ENCODE data around the gene KRT7. TPM values are rescaled to one million over a fixed set of nuclear protein-coding genes. Genes with fewer than 3 reads are reported as not detected.
"Not testable (repeated sequence)": the region's sequence is repeated elsewhere in the genome, so short reads cannot be mapped to it uniquely, and the experiment has no call there.

Gene KRT7
- total and polyA plus RNA-seq, 7 experiments from 2014 or later: 36.1 TPM; not detected in 6

- no peak overlapping the region for H3K4me3 Mint-ChIP-seq
These were observed 23.5 kb downstream of the KRT7 start for GRCh38 chr12:52256584-52256935.

GRCh38 chr12:52257074-52257551 lies 24.1 kb downstream of the KRT7 start:
- Mint-ChIP-seq H3K36me3 (peaks cover 0 to 34% (median 0%) of the 10 kb centered on the region in 5 donors), H3K27ac (no peak overlapping the region), H3K4me3 (no peak overlapping the region), H3K9me3 (peaks cover 0 to 2% (median 0%) of the 10 kb centered on the region in 11 donors), H3K27me3 (peaks cover 51 to 74% (median 62%) of the 10 kb centered on the region in 5 donors), H3K4me1 (peaks cover 0 to 52% (median 9%) of the 10 kb centered on the region in 7 donors)
- H3K27me3 ChIP-seq (ENCODE audit: control insufficient read depth in 2 of 2, insufficient read depth in 2 of 2, low read length in 2 of 2): peaks cover 0 to 2% of the 10 kb centered on the region in 2 donors
- H3K4me1 ChIP-seq (ENCODE audit: control insufficient read depth in 2 of 2, insufficient read depth in 2 of 2, low read length in 2 of 2): no peaks in the 10 kb centered on the region
- H3K36me3 ChIP-seq (ENCODE audit: control insufficient read depth in 2 of 3, insufficient read depth in 3 of 3, low read length in 3 of 3): no peaks in the 10 kb centered on the region
- H3K4me3 ChIP-seq (ENCODE audit: low read length): no peak overlapping the region
- H3K27ac ChIP-seq (ENCODE audit: low read depth, low read length): no peak overlapping the region
- intact Hi-C loops (cut with micrococcal nuclease): no loop called here
- ATAC-seq (peak; percentile 42), DNase-seq (no peak)
- ChIA-PET POLR2A (no interaction called here), CTCF (no interaction called here)
- H3K9me3 ChIP-seq (ENCODE audit: control insufficient read depth in 2 of 3, low read length in 3 of 3): no peaks in the 10 kb centered on the region

More at GRCh38 chr12:52256584-52256935, 23.5 kb downstream of the KRT7 start:
- Mint-ChIP-seq H3K9me3 (peaks cover 0 to 2% (median 0%) of the 10 kb centered on the region in 11 donors), H3K36me3 (peaks cover 0 to 36% (median 0%) of the 10 kb centered on the region in 5 donors), H3K27ac (no peak overlapping the region), H3K27me3 (peaks cover 47 to 69% (median 57%) of the 10 kb centered on the region in 5 donors), H3K4me1 (peaks cover 0 to 56% (median 11%) of the 10 kb centered on the region in 7 donors)
- POLR2A ChIA-PET: no interaction called here
- ATAC-seq: no peak
- no peaks in the 10 kb centered on the region for H3K4me1 ChIP-seq (ENCODE audit: control insufficient read depth in 2 of 2, insufficient read depth in 2 of 2, low read length in 2 of 2)
- CTCF ChIA-PET: no interaction called here
- no peaks in the 10 kb centered on the region for H3K36me3 ChIP-seq (ENCODE audit: control insufficient read depth in 2 of 3, insufficient read depth in 3 of 3, low read length in 3 of 3)
- no peak overlapping the region for H3K27ac ChIP-seq (ENCODE audit: low read depth, low read length)
- H3K4me3 ChIP-seq (ENCODE audit: low read length): no peak overlapping the region
- H3K9me3 ChIP-seq (ENCODE audit: control insufficient read depth in 2 of 3, low read length in 3 of 3): no peaks in the 10 kb centered on the region
- H3K27me3 ChIP-seq (ENCODE audit: control insufficient read depth in 2 of 2, insufficient read depth in 2 of 2, low read length in 2 of 2): peaks cover 0 to 2% of the 10 kb centered on the region in 2 donors
- no peak for DNase-seq
- intact Hi-C loops (cut with micrococcal nuclease): no loop called here

GRCh38 chr12:52257922-52258321 lies 24.9 kb downstream of the KRT7 start:
- H3K36me3 ChIP-seq (ENCODE audit: control insufficient read depth in 2 of 3, insufficient read depth in 3 of 3, low read length in 3 of 3); intact Hi-C loops (cut with micrococcal nuclease); H3K27ac ChIP-seq (ENCODE audit: low read depth, low read length); H3K27ac Mint-ChIP-seq; H3K4me3 ChIP-seq (ENCODE audit: low read length); CTCF ChIA-PET; DNase-seq; H3K9me3 ChIP-seq (ENCODE audit: control insufficient read depth in 2 of 3, low read length in 3 of 3); ATAC-seq; H3K27me3 ChIP-seq (ENCODE audit: control insufficient read depth in 2 of 2, insufficient read depth in 2 of 2, low read length in 2 of 2); POLR2A ChIA-PET; H3K9me3 Mint-ChIP-seq; H3K4me1 ChIP-seq (ENCODE audit: control insufficient read depth in 2 of 2, insufficient read depth in 2 of 2, low read length in 2 of 2): not testable (repeated sequence)
- Mint-ChIP-seq H3K27me3 (peaks cover 51 to 76% (median 62%) of the 10 kb centered on the region in 5 donors), H3K36me3 (peaks cover 0 to 30% (median 0%) of the 10 kb centered on the region in 5 donors), H3K4me3 (peak overlapping the region in 2 of 10 donors; percentile 11 to 24), H3K4me1 (peaks cover 0 to 45% (median 8%) of the 10 kb centered on the region in 7 donors)

- intact Hi-C loops (cut with micrococcal nuclease): no loop called here
- H3K9me3 Mint-ChIP-seq: peaks cover 0 to 2% (median 0%) of the 10 kb centered on the region in 11 donors
- no peak overlapping the region for H3K27ac Mint-ChIP-seq
- peaks cover 51 to 71% (median 62%) of the 10 kb centered on the region in 5 donors for H3K27me3 Mint-ChIP-seq
- H3K4me1 Mint-ChIP-seq: peaks cover 0 to 41% (median 8%) of the 10 kb centered on the region in 7 donors
- peak overlapping the region in 2 of 10 donors; percentile 34 to 42 for H3K4me3 Mint-ChIP-seq
- ATAC-seq (no peak), DNase-seq (no peak)
- Histone ChIP-seq H3K9me3 (ENCODE audit: control insufficient read depth in 2 of 3, low read length in 3 of 3) (no peaks in the 10 kb centered on the region), H3K4me1 (ENCODE audit: control insufficient read depth in 2 of 2, insufficient read depth in 2 of 2, low read length in 2 of 2) (no peaks in the 10 kb centered on the region), H3K27me3 (ENCODE audit: control insufficient read depth in 2 of 2, insufficient read depth in 2 of 2, low read length in 2 of 2) (peaks cover 0 to 2% of the 10 kb centered on the region in 2 donors), H3K27ac (ENCODE audit: low read depth, low read length) (no peak overlapping the region), H3K36me3 (ENCODE audit: control insufficient read depth in 2 of 3, insufficient read depth in 3 of 3, low read length in 3 of 3) (no peaks in the 10 kb centered on the region), H3K4me3 (ENCODE audit: low read length) (no peak overlapping the region)
- ChIA-PET POLR2A (interaction anchor here (0.6 kb wide), 1 partner anchor 115 kb away, joined by 3 read pairs; no protein-coding TSS in a partner anchor), CTCF (no interaction called here)
- peaks cover 0 to 27% (median 0%) of the 10 kb centered on the region in 5 donors for H3K36me3 Mint-ChIP-seq
These were observed 25.4 kb downstream of the KRT7 start for GRCh38 chr12:52258335-52258901.

GRCh38 chr12:52259657-52260243 lies 26.7 kb downstream of the KRT7 start:
- Histone ChIP-seq H3K4me3 (ENCODE audit: low read length) (no peak overlapping the region), H3K9me3 (ENCODE audit: control insufficient read depth in 2 of 3, low read length in 3 of 3) (no peaks in the 10 kb centered on the region), H3K27me3 (ENCODE audit: control insufficient read depth in 2 of 2, insufficient read depth in 2 of 2, low read length in 2 of 2) (peaks cover 0 to 2% of the 10 kb centered on the region in 2 donors), H3K4me1 (ENCODE audit: control insufficient read depth in 2 of 2, insufficient read depth in 2 of 2, low read length in 2 of 2) (no peaks in the 10 kb centered on the region), H3K27ac (ENCODE audit: low read depth, low read length) (no peak overlapping the region), H3K36me3 (ENCODE audit: control insufficient read depth in 2 of 3, insufficient read depth in 3 of 3, low read length in 3 of 3) (no peaks in the 10 kb centered on the region)
- DNase-seq: no peak
- peaks cover 50 to 69% (median 66%) of the 10 kb centered on the region in 5 donors for H3K27me3 Mint-ChIP-seq
- H3K27ac Mint-ChIP-seq: no peak overlapping the region
- ATAC-seq: no peak
- H3K4me3 Mint-ChIP-seq: peak overlapping the region in 1 of 10 donors; percentile 60
- peaks cover 0 to 33% (median 8%) of the 10 kb centered on the region in 7 donors for H3K4me1 Mint-ChIP-seq
- ChIA-PET POLR2A (no interaction called here), CTCF (interaction anchor here (1.0 kb wide), 1 partner anchor 19 kb away, joined by 4 read pairs; no protein-coding TSS in a partner anchor)
- H3K9me3 Mint-ChIP-seq: peaks cover 0 to 4% (median 0%) of the 10 kb centered on the region in 11 donors
- intact Hi-C loops (cut with micrococcal nuclease): no loop called here
- H3K36me3 Mint-ChIP-seq: peaks cover 0 to 23% (median 0%) of the 10 kb centered on the region in 5 donors

- Mint-ChIP-seq H3K27ac (peak overlapping the region in 1 of 9 donors; percentile 21), H3K4me1 (peaks cover 0 to 28% (median 8%) of the 10 kb centered on the region in 7 donors), H3K9me3 (peaks cover 0 to 4% (median 0%) of the 10 kb centered on the region in 11 donors), H3K27me3 (peaks cover 42 to 66% (median 59%) of the 10 kb centered on the region in 5 donors), H3K4me3 (peak overlapping the region in 1 of 10 donors; percentile 60), H3K36me3 (peaks cover 0 to 25% (median 0%) of the 10 kb centered on the region in 5 donors)
- DNase-seq (no peak), ATAC-seq (no peak)
- H3K27me3 ChIP-seq (ENCODE audit: control insufficient read depth in 2 of 2, insufficient read depth in 2 of 2, low read length in 2 of 2): peaks cover 0 to 2% of the 10 kb centered on the region in 2 donors
- H3K36me3 ChIP-seq (ENCODE audit: control insufficient read depth in 2 of 3, insufficient read depth in 3 of 3, low read length in 3 of 3): no peaks in the 10 kb centered on the region
- ChIA-PET CTCF (interaction anchor here (1.0 kb wide), 1 partner anchor 18 kb away, joined by 4 read pairs; no protein-coding TSS in a partner anchor), POLR2A (no interaction called here)
- H3K9me3 ChIP-seq (ENCODE audit: control insufficient read depth in 2 of 3, low read length in 3 of 3): no peaks in the 10 kb centered on the region
- intact Hi-C loops (cut with micrococcal nuclease): no loop called here
- no peak overlapping the region for H3K27ac ChIP-seq (ENCODE audit: low read depth, low read length)
- no peak overlapping the region for H3K4me3 ChIP-seq (ENCODE audit: low read length)
- H3K4me1 ChIP-seq (ENCODE audit: control insufficient read depth in 2 of 2, insufficient read depth in 2 of 2, low read length in 2 of 2): no peaks in the 10 kb centered on the region
These were observed 27.5 kb downstream of the KRT7 start for GRCh38 chr12:52260361-52261207.

All from naive thymus-derived CD4-positive, alpha-beta T cell (primary cell).